B cell (primary cell): ENCODE measurements around the gene ZBTB43. TPM values are rescaled to one million over a fixed set of nuclear protein-coding genes. Genes with fewer than 3 reads are reported as not detected.

Experiments used
- ATAC-seq: fragments of 200-7000 bp; cut with Tn5 transposase; one replicate; pipeline ENCODE4 v1.10.0; 2021; ENCODE audit warnings: low read depth, mild to moderate bottlenecking, moderate number of reproducible peaks, moderate library complexity
- CTCF ChIA-PET: fragments of 350-600 bp; sonication (Branson Sonifier 250); formaldehyde crosslinking; loops from one replicate; lab custom pipeline; 2021; ENCODE audit warnings: antibody characterized with exemption, inconsistent platforms; lab: Charles Lee
- POLR2A ChIA-PET: fragments of 350-600 bp; sonication (Branson Sonifier 250); formaldehyde crosslinking; loops from one replicate; lab custom pipeline; 2021; ENCODE audit warnings: antibody characterized with exemption; lab: Charles Lee
- DNase-seq: peaks from one replicate; pipeline ENCODE4 v3.0.0; 2013
- H2AFZ ChIP-seq: 2 replicates; pipeline ENCODE4 v1.6.1; 2012; ENCODE audit warnings: mild to moderate bottlenecking, low read depth, low read length; ENCODE audit not compliant: insufficient read depth, poor library complexity, severe bottlenecking
- H3K27ac ChIP-seq, 2 donors: 1 replicate in 1 of 2; 2 replicates in 1 of 2; pipeline ENCODE4 v1.5.1; 2012 to 2013; ENCODE audit warnings: low read length in 2 of 2, mild to moderate bottlenecking in 2 of 2, moderate library complexity in 1 of 2
- H3K27me3 ChIP-seq, 4 experiments: fragments of 200-600 bp in 1 of 4; sonication (generic) in 1 of 4; replicated peaks in 1 of 4; 1 replicate in 2 of 4; 2 replicates in 2 of 4; pipeline versions ENCODE4 v1.6.1 to v1.7.0; 2013 to 2016; ENCODE audit warnings: low read length in 3 of 4, mild to moderate bottlenecking in 2 of 4, mixed read lengths in 1 of 4, moderate library complexity in 1 of 4; ENCODE audit not compliant: insufficient read depth in 4 of 4, control insufficient read depth in 3 of 4; ENCODE audit errors: control extremely low read depth in 1 of 4
- H3K36me3 ChIP-seq, 2 experiments: replicated peaks in 1 of 2; 1 replicate in 1 of 2; 2 replicates in 1 of 2; pipeline versions ENCODE4 v1.6.1 to v1.7.1; 2013; ENCODE audit warnings: low read length in 1 of 2; ENCODE audit not compliant: insufficient read depth in 2 of 2, control insufficient read depth in 1 of 2; ENCODE audit errors: control extremely low read depth in 1 of 2, extremely low read depth in 1 of 2
- H3K4me1 ChIP-seq, 2 donors: fragments of 200-600 bp in 1 of 2; sonication (generic) in 1 of 2; 1 replicate in 1 of 2; 2 replicates in 1 of 2; pipeline versions ENCODE4 v1.5.1 to v1.6.1; 2013 to 2017; ENCODE audit warnings: low read length in 2 of 2; ENCODE audit not compliant: control insufficient read depth in 2 of 2, insufficient read depth in 2 of 2
- H3K4me2 ChIP-seq: replicated peaks from 2 replicates; pipeline ENCODE3; 2012; ENCODE audit warnings: mild to moderate bottlenecking, low read depth, low read length; ENCODE audit not compliant: poor library complexity, severe bottlenecking
- H3K4me3 ChIP-seq, 5 experiments: fragments of 200-600 bp in 1 of 5; sonication (generic) in 1 of 5; 1 replicate in 3 of 5; 2 replicates in 2 of 5; pipeline versions ENCODE4 v1.5.1 to v1.7.0; 2011 to 2016; ENCODE audit warnings: low read length in 4 of 5, mild to moderate bottlenecking in 4 of 5, low read depth in 2 of 5, control low read depth in 1 of 5, moderate library complexity in 1 of 5; ENCODE audit not compliant: insufficient read depth in 1 of 5; ENCODE audit errors: control extremely low read depth in 1 of 5, extremely low read depth in 1 of 5
- H3K79me2 ChIP-seq: fragments of 200-600 bp; sonication (generic); one replicate; pipeline ENCODE4 v1.6.0; 2016; ENCODE audit warnings: low read length; ENCODE audit not compliant: control insufficient read depth, insufficient read depth
- H3K9ac ChIP-seq: fragments of 200-600 bp; sonication (generic); 2 replicates; pipeline ENCODE4 v1.6.1; 2017; ENCODE audit warnings: mild to moderate bottlenecking, low read length, moderate library complexity
- H3K9me3 ChIP-seq, 3 donors: one replicate each; pipeline versions ENCODE4 v1.6.1 to v1.7.1; 2013; ENCODE audit warnings: low read length in 2 of 3; ENCODE audit not compliant: control insufficient read depth in 2 of 3, insufficient read depth in 1 of 3; ENCODE audit errors: control extremely low read depth in 1 of 3
- H4K20me1 ChIP-seq: 2 replicates; pipeline ENCODE4 v1.6.0; 2012; ENCODE audit warnings: mild to moderate bottlenecking, low read length; ENCODE audit not compliant: insufficient read depth, control insufficient read depth, poor library complexity, severe bottlenecking
- H3K27ac Mint-ChIP-seq: one replicate; pipeline ENCODE4 v1.8.0; 2021; ENCODE audit warnings: mixed read lengths
- H3K27me3 Mint-ChIP-seq: one replicate; pipeline ENCODE4 v1.8.0; 2021; ENCODE audit warnings: mixed read lengths
- H3K4me1 Mint-ChIP-seq: one replicate; pipeline ENCODE4 v1.8.0; 2021; ENCODE audit warnings: mixed read lengths
- H3K4me3 Mint-ChIP-seq: one replicate; pipeline ENCODE4 v1.8.0; 2021; ENCODE audit warnings: mixed read lengths
- H3K9me3 Mint-ChIP-seq: one replicate; pipeline ENCODE4 v1.8.0; 2022; ENCODE audit warnings: mixed read lengths; ENCODE audit not compliant: insufficient read depth
- EZH2 ChIP-seq: IDR thresholded peaks from 2 replicates; pipeline ENCODE4 v1.6.1; 2012; ENCODE audit warnings: borderline replicate concordance, low read depth, mild to moderate bottlenecking, moderate library complexity, low read length; ENCODE audit not compliant: insufficient read depth, poor library complexity, severe bottlenecking
- WGBS: methylation state at CpG from one replicate; pipeline ENCODE4 v1.1.5; 2013; ENCODE audit warnings: missing lambda C conversion rate; ENCODE audit not compliant: insufficient coverage; 5-methylcytosine and 5-hydroxymethylcytosine counted together
- intact Hi-C: fragments of 100-400 bp; cut with micrococcal nuclease; formaldehyde crosslinking; loops from one replicate; pipeline ENCODE4 v1.10.0; 2022
- polyA plus RNA-seq: library from polyadenylated mRNA; depleted of rRNA; stranded (reverse); fragments of >200 nt; gene quantifications from 2 replicates; pipeline ENCODE4 v1.2.3, GENCODE V29; 2012
- total RNA-seq, 2 donors: library from RNA; stranded (reverse); fragments of 120-200 nt in 1 of 2; gene quantifications; 1 replicate in 1 of 2; 2 replicates in 1 of 2; pipeline versions ENCODE4 v1.2.3 to v1.2.4, GENCODE V29; 2013 to 2022
- TF ChIP-seq, protein P1 (sequence below): fragments of 200-600 bp; IDR thresholded peaks from one replicate; pipeline ENCODE4 v1.8.0; 2022; ENCODE audit warnings: antibody characterized with exemption, mild to moderate bottlenecking

Gene ZBTB43
- total and polyA plus RNA-seq, 2 donors (not counting 1 experiment from before 2014, with no cell fraction given), result 7.0 to 20.2 TPM

GRCh38 chr9:126849591-126850225, 44.9 kb downstream of the ZBTB43 start:
- ChIA-PET CTCF (interaction anchor here (0.9 kb wide), 1 partner anchor 9 kb away, joined by 4 read pairs; no protein-coding TSS in a partner anchor), POLR2A (no interaction called here)
- no peak overlapping the region for H3K4me3 Mint-ChIP-seq
- Histone ChIP-seq H3K27me3 (peaks cover 0 to 27% (median 6%) of the 10 kb centered on the region in 4 experiments), H3K4me3 (no peak overlapping the region), H3K79me2 (no peaks in the 10 kb centered on the region), H3K9ac (no peak overlapping the region), H3K9me3 (no peaks in the 10 kb centered on the region), H3K27ac (no peak overlapping the region), H2AFZ (no peak overlapping the region), H3K4me1 (no peaks in the 10 kb centered on the region), H4K20me1 (no peaks in the 10 kb centered on the region), H3K36me3 (no peaks in the 10 kb centered on the region), H3K4me2 (no peak overlapping the region)
- H3K4me1 Mint-ChIP-seq, result no peaks in the 10 kb centered on the region
- H3K27me3 Mint-ChIP-seq, result peaks cover 24% of the 10 kb centered on the region
- TF ChIP-seq, protein P1, sequence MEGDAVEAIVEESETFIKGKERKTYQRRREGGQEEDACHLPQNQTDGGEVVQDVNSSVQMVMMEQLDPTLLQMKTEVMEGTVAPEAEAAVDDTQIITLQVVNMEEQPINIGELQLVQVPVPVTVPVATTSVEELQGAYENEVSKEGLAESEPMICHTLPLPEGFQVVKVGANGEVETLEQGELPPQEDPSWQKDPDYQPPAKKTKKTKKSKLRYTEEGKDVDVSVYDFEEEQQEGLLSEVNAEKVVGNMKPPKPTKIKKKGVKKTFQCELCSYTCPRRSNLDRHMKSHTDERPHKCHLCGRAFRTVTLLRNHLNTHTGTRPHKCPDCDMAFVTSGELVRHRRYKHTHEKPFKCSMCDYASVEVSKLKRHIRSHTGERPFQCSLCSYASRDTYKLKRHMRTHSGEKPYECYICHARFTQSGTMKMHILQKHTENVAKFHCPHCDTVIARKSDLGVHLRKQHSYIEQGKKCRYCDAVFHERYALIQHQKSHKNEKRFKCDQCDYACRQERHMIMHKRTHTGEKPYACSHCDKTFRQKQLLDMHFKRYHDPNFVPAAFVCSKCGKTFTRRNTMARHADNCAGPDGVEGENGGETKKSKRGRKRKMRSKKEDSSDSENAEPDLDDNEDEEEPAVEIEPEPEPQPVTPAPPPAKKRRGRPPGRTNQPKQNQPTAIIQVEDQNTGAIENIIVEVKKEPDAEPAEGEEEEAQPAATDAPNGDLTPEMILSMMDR, result no peak
- TF ChIP-seq EZH2, result no peak
- no peak for DNase-seq
- ATAC-seq, result no peak
- intact Hi-C loops, result no loop called here
- no peak overlapping the region for H3K27ac Mint-ChIP-seq
- WGBS, result 86% methylated on average over 1 of the region's 8 CpGs
- H3K9me3 Mint-ChIP-seq, result no peaks in the 10 kb centered on the region

DNA sequence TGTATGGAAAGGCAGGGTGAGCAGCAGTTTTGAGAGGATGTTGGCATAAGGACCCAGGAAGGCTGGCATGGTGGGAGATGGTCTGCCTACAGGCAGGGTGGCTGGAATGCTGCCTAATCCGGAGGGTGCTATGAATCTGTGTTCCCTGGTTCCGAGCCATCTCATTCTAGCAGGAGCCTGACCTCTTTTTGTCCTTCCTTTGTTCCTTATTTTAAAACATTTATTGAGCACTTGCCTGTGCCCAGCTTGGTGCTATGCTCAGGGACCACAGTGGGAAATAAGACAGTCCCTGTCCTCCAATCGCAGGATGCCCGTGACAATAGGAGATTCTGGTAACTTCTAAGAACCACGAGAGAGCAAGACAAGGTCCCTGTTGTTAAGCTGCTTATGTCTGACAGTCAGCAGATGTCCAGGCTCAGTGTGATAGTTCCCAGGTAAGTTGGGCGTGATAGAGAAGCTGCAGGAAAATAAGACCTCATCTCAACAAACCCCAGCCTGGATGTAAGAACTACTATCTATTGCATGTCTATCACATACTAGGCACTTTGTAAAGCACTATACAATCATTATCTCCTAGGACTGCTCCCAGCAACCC, 46.5 kb downstream of the ZBTB43 start:
- Mint-ChIP-seq H3K4me3 (no peak overlapping the region), H3K4me1 (no peaks in the 10 kb centered on the region), H3K27ac (no peak overlapping the region), H3K27me3 (peaks cover 39% of the 10 kb centered on the region), H3K9me3 (no peaks in the 10 kb centered on the region)
- H3K36me3 ChIP-seq, result no peaks in the 10 kb centered on the region
- CTCF ChIA-PET, result no interaction called here
- DNase-seq (no peak), ATAC-seq (no peak)
- H3K9ac ChIP-seq, result no peak overlapping the region
- no peaks in the 10 kb centered on the region for H3K9me3 ChIP-seq
- no peaks in the 10 kb centered on the region for H3K4me1 ChIP-seq
- 98% methylated on average over 4 of the region's 6 CpGs for WGBS
- POLR2A ChIA-PET, result interaction anchor here (0.6 kb wide), 1 partner anchor 9 kb away, joined by 5 read pairs; no protein-coding TSS in a partner anchor
- no peaks in the 10 kb centered on the region for H4K20me1 ChIP-seq
- TF ChIP-seq, protein P1, result no peak
- no peak for TF ChIP-seq EZH2
- no peak overlapping the region for H3K4me3 ChIP-seq
- H3K27me3 ChIP-seq, result peaks cover 0 to 33% (median 6%) of the 10 kb centered on the region in 4 experiments
- no peak overlapping the region for H3K4me2 ChIP-seq
- H2AFZ ChIP-seq, result no peak overlapping the region
- no peaks in the 10 kb centered on the region for H3K79me2 ChIP-seq
- intact Hi-C loops, result no loop called here
- no peak overlapping the region for H3K27ac ChIP-seq
